ENCODE results near the gene SYT1.

DNA sequence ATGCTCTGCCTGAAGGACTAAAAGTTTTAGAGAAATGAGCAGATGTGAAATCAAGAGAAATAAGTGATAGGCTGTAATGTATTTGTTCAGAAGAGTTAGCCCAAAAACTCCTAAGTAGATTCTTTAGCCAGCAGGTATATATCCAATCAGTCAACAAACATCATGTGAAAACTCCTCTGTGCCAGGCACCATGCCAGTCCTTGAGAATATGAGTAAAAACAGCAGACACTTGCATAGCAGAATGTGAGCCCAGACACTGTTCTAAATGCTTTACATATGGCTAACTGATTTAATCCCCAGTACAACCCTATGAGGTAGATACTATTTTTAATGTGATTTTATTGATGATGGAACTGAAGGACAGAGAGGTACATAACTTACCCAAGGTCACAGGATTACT is 496.4 kb downstream of the SYT1 start:
- TF ChIP-seq, protein P1, sequence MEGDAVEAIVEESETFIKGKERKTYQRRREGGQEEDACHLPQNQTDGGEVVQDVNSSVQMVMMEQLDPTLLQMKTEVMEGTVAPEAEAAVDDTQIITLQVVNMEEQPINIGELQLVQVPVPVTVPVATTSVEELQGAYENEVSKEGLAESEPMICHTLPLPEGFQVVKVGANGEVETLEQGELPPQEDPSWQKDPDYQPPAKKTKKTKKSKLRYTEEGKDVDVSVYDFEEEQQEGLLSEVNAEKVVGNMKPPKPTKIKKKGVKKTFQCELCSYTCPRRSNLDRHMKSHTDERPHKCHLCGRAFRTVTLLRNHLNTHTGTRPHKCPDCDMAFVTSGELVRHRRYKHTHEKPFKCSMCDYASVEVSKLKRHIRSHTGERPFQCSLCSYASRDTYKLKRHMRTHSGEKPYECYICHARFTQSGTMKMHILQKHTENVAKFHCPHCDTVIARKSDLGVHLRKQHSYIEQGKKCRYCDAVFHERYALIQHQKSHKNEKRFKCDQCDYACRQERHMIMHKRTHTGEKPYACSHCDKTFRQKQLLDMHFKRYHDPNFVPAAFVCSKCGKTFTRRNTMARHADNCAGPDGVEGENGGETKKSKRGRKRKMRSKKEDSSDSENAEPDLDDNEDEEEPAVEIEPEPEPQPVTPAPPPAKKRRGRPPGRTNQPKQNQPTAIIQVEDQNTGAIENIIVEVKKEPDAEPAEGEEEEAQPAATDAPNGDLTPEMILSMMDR (IDR thresholded peaks at IDR 0.05) = no peak
- TF ChIP-seq EP300 (IDR thresholded peaks at IDR 0.05) (no peak), POLR2A (IDR thresholded peaks at IDR 0.05) (no peak), POLR2AphosphoS5 (IDR thresholded peaks at IDR 0.05) (no peak)

Measured in upper lobe of left lung (tissue), 4 donors.